SH-SY5Y (cell line): Measurements from ENCODE around the gene ASAP2.

ENCODE experiments used
- GATA2 ChIP-seq: IDR thresholded peaks from 2 replicates; pipeline ENCODE4 v1.6.1; 2011; ENCODE audit warnings: mild to moderate bottlenecking, low read depth, low read length
- GATA3 ChIP-seq: IDR thresholded peaks from 2 replicates; pipeline ENCODE4 v1.6.1; 2011; ENCODE audit warnings: low read depth, mild to moderate bottlenecking, low read length, moderate library complexity

GRCh38 chr2:9307535-9307934 is 100.9 kb downstream of the ASAP2 start:
- no peak for TF ChIP-seq GATA2
- TF ChIP-seq GATA3 = no peak
